ENCODE data around the gene RASSF3. TPM values are rescaled to one million over a fixed set of nuclear protein-coding genes. Genes with fewer than 3 reads are reported as not detected.
"Not testable (repeated sequence)": the region's sequence is repeated elsewhere in the genome, so short reads cannot be mapped to it uniquely, and the experiment has no call there.

RASSF3 gene
- total and polyA plus RNA-seq, 4 donors = 26.7 to 60.9 (median 33.5) TPM

GRCh38 chr12:64610660-64611340, 505 bp downstream of the RASSF3 start:
- ATAC-seq (ENCODE audit: insufficient read depth, low FRiP score) (peak; percentile 72), DNase-seq (peak; percentile 61 to 66 (median 64))
- Histone ChIP-seq H3K9me3 (ENCODE audit: control insufficient read depth in 4 of 4, insufficient read depth in 3 of 4, low read length in 3 of 4) (no peaks in the 10 kb centered on the region), H3K9ac (ENCODE audit: insufficient read depth in 1 of 2, low read length in 2 of 2) (peak overlapping the region; percentile 31 to 89), H3K27ac (ENCODE audit: low read depth in 1 of 2, low read length in 1 of 2) (peak overlapping the region; percentile 91 to 94), H3K27me3 (ENCODE audit: control insufficient read depth in 3 of 3, insufficient read depth in 3 of 3, low read length in 2 of 3) (no peaks in the 10 kb centered on the region), H3K4me3 (peak overlapping the region; percentile 78), H3K36me3 (ENCODE audit: control insufficient read depth in 4 of 4, insufficient read depth in 4 of 4, low read length in 4 of 4) (peaks cover 0 to 2% (median 0%) of the 10 kb centered on the region in 4 donors), H3K4me1 (ENCODE audit: control insufficient read depth in 5 of 5, insufficient read depth in 5 of 5, low read length in 5 of 5) (peaks cover 2 to 23% (median 3%) of the 10 kb centered on the region in 5 donors)
- 0% methylated on average over 39 to 60 of the region's 60 CpGs for WGBS, 2 donors
- TF ChIP-seq CTCF (IDR thresholded peaks at IDR 0.05; ENCODE audit: control extremely low read depth, extremely low read depth) = no peak

GRCh38 chr12:64611341-64612284, 1.3 kb downstream of the RASSF3 start:
- no peaks in the 10 kb centered on the region for H3K9me3 ChIP-seq (ENCODE audit: control insufficient read depth in 4 of 4, insufficient read depth in 3 of 4, low read length in 3 of 4)
- no peak for TF ChIP-seq CTCF (IDR thresholded peaks at IDR 0.05; ENCODE audit: control extremely low read depth, extremely low read depth)
- ATAC-seq (ENCODE audit: insufficient read depth, low FRiP score) = no peak
- peak; percentile 51 to 66 (median 63) for DNase-seq
- WGBS, 2 donors = 1% methylated on average over 31 of the region's 31 CpGs
- H3K9ac ChIP-seq (ENCODE audit: insufficient read depth in 1 of 2, low read length in 2 of 2) = peak overlapping the region; percentile 31 to 89
- peak overlapping the region; percentile 91 to 94 for H3K27ac ChIP-seq (ENCODE audit: low read depth in 1 of 2, low read length in 1 of 2)
- peaks cover 0 to 2% (median 0%) of the 10 kb centered on the region in 4 donors for H3K36me3 ChIP-seq (ENCODE audit: control insufficient read depth in 4 of 4, insufficient read depth in 4 of 4, low read length in 4 of 4)
- peaks cover 2 to 31% (median 10%) of the 10 kb centered on the region in 5 donors for H3K4me1 ChIP-seq (ENCODE audit: control insufficient read depth in 5 of 5, insufficient read depth in 5 of 5, low read length in 5 of 5)
- no peaks in the 10 kb centered on the region for H3K27me3 ChIP-seq (ENCODE audit: control insufficient read depth in 3 of 3, insufficient read depth in 3 of 3, low read length in 2 of 3)
- peak overlapping the region; percentile 78 for H3K4me3 ChIP-seq

GRCh38 chr12:64612843-64613242, 2.5 kb downstream of the RASSF3 start:
- H3K27me3 ChIP-seq (ENCODE audit: control insufficient read depth in 3 of 3, insufficient read depth in 3 of 3, low read length in 2 of 3) = no peaks in the 10 kb centered on the region
- TF ChIP-seq CTCF (IDR thresholded peaks at IDR 0.05; ENCODE audit: control extremely low read depth, extremely low read depth) = no peak
- no peak overlapping the region for H3K27ac ChIP-seq (ENCODE audit: low read depth in 1 of 2, low read length in 1 of 2)
- H3K4me1 ChIP-seq (ENCODE audit: control insufficient read depth in 5 of 5, insufficient read depth in 5 of 5, low read length in 5 of 5) = peaks cover 3 to 33% (median 14%) of the 10 kb centered on the region in 5 donors
- H3K9ac ChIP-seq (ENCODE audit: insufficient read depth in 1 of 2, low read length in 2 of 2) = no peak overlapping the region
- WGBS, 2 donors = 19 to 24% methylated on average over 4 of the region's 4 CpGs
- no peak overlapping the region for H3K4me3 ChIP-seq
- ATAC-seq (ENCODE audit: insufficient read depth, low FRiP score) (no peak), DNase-seq (no peak)
- no peaks in the 10 kb centered on the region for H3K9me3 ChIP-seq (ENCODE audit: control insufficient read depth in 4 of 4, insufficient read depth in 3 of 4, low read length in 3 of 4)
- peaks cover 0 to 2% (median 0%) of the 10 kb centered on the region in 4 donors for H3K36me3 ChIP-seq (ENCODE audit: control insufficient read depth in 4 of 4, insufficient read depth in 4 of 4, low read length in 4 of 4)

GRCh38 chr12:64613775-64614398, 3.6 kb downstream of the RASSF3 start:
- H3K4me1 ChIP-seq (ENCODE audit: control insufficient read depth in 5 of 5, insufficient read depth in 5 of 5, low read length in 5 of 5) = peaks cover 6 to 33% (median 14%) of the 10 kb centered on the region in 5 donors
- H3K4me3 ChIP-seq; H3K9me3 ChIP-seq (ENCODE audit: control insufficient read depth in 4 of 4, insufficient read depth in 3 of 4, low read length in 3 of 4); ATAC-seq (ENCODE audit: insufficient read depth, low FRiP score); H3K9ac ChIP-seq (ENCODE audit: insufficient read depth in 1 of 2, low read length in 2 of 2); H3K36me3 ChIP-seq (ENCODE audit: control insufficient read depth in 4 of 4, insufficient read depth in 4 of 4, low read length in 4 of 4); H3K27me3 ChIP-seq (ENCODE audit: control insufficient read depth in 3 of 3, insufficient read depth in 3 of 3, low read length in 2 of 3); H3K27ac ChIP-seq (ENCODE audit: low read depth in 1 of 2, low read length in 1 of 2); DNase-seq: not testable (repeated sequence)
- WGBS, 2 donors = 94 to 95% methylated on average over 19 of the region's 19 CpGs

All from lung (tissue), 12 donors.